GM12801 (cell line): ENCODE results near the gene PXDN.

Source experiments
- TF ChIP-seq, protein P1 (sequence below): IDR thresholded peaks from one replicate; pipeline ENCODE4 v1.5.1; 2011; ENCODE audit warnings: control low read depth; ENCODE audit not compliant: insufficient read length; ENCODE audit errors: extremely low read depth

Gene PXDN

DNA sequence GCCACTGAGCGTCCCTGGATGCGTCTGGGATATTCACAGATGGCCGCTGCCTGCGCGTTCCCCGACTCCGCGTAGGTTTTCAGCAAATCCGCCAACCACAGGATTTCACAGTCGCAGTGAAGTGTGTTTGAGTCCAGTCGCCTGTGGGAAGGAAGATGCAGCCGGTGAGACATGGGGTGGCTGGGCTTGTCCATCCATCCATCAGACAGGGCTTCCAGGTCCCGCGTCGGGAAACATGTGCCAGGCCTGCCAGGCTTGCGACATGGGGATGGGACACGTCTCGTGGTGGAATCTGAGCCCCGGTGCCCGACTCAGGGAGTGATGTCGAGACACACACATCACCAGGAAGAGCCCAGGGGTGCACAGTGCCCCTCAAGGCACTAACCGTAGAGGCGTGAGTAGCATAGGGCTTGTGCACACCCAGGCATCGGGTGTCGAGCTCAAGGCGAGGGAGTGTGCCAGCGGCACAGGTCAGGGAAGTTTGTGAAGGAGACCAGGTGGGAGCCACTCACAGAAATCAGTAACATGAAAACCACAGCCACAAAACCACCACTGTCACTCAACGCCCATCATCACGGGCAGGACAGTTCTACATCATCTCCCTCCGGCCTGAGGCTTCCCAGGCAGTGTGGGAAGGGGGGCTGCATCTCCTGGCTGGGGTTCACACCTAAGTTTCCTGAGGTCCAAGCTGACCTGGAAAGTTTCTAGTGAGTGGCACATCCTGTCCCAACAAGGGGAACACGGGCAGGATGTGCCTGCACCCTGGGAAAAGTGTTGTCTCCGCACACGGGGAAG is 63.9 kb downstream of the PXDN start:
- TF ChIP-seq, protein P1, sequence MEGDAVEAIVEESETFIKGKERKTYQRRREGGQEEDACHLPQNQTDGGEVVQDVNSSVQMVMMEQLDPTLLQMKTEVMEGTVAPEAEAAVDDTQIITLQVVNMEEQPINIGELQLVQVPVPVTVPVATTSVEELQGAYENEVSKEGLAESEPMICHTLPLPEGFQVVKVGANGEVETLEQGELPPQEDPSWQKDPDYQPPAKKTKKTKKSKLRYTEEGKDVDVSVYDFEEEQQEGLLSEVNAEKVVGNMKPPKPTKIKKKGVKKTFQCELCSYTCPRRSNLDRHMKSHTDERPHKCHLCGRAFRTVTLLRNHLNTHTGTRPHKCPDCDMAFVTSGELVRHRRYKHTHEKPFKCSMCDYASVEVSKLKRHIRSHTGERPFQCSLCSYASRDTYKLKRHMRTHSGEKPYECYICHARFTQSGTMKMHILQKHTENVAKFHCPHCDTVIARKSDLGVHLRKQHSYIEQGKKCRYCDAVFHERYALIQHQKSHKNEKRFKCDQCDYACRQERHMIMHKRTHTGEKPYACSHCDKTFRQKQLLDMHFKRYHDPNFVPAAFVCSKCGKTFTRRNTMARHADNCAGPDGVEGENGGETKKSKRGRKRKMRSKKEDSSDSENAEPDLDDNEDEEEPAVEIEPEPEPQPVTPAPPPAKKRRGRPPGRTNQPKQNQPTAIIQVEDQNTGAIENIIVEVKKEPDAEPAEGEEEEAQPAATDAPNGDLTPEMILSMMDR = no peak

DNA sequence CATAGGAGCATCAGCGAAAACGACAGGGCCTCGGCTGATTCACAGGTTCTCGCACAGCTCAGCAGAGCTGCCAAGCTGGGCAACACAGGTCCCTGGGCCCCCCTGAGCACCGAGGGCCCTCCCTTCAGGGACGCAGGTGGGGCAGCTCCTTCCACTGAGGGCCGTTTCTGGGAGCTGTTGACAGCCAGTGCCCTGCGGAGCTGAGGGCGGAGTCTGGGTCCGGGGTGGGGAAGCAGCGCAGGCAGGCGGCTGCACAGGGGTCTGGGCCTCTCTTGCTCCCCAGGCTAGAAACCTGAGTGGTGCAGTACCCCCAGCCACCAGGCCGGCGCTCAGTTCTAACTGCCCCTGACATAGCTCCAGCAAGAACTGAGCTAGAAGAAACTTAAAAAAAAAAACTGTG is 65.7 kb downstream of the PXDN start:
- TF ChIP-seq, protein P1 = no peak

DNA sequence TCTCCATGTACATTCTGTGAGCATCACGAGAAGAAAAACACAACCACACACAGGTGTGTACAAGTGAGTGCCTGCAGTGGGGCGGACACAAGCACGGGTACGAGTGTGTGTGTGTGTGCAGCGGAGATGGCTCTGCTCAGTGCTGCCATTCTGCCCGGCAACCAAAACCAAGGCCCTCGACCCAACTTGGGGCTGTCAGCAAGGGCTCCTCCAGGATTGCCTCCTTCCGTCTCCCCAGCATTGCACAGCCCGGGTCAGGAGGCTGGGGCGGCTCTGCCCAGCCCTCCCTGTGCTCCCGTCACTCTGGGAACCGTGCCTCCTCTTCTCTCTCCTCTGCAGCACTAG is 66.5 kb downstream of the PXDN start:
- TF ChIP-seq, protein P1 = no peak

DNA sequence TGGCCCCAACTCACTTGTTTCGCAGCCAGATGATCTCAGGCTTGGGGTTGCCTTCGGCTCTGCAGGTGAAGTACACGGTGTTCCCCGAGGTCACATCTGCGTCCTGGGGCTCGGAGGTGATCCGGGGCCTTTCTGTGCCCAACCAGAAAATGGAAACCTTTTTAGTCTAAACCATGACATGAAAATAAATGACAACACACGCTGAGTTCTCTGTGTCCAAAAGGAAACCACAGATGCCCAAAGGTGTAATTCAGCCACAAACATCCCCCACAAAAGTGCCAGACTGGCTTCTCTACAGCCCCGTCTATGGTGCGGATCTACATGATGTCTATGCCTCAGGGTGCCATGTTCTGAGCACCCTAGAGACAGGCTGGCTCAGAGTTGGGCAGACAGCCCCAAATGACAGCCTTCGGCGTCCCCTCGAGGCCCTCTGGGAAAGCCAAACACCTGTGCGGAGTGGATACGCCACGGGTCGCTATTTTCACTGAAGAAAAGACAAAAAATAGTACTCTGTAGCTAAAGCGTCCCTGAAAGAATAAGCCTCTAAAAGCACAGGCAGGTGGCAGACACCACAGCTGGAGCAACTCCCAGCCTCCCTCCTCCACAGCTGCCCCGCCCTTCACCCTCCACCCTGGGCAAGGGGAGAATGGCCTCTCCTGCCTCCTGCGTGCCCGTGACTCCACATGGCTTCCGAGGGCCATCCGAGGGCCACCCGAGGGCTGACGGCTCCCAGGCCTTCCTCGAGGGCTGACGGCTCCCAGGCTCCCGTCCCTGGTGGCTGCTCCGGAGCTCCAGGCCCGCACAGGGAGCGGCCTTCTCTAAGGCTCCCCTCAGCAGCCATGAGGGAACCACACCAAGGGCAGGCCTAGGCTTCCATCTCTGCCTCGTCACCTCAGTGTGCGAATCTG is 67.1 kb downstream of the PXDN start:
- TF ChIP-seq, protein P1 = no peak

DNA sequence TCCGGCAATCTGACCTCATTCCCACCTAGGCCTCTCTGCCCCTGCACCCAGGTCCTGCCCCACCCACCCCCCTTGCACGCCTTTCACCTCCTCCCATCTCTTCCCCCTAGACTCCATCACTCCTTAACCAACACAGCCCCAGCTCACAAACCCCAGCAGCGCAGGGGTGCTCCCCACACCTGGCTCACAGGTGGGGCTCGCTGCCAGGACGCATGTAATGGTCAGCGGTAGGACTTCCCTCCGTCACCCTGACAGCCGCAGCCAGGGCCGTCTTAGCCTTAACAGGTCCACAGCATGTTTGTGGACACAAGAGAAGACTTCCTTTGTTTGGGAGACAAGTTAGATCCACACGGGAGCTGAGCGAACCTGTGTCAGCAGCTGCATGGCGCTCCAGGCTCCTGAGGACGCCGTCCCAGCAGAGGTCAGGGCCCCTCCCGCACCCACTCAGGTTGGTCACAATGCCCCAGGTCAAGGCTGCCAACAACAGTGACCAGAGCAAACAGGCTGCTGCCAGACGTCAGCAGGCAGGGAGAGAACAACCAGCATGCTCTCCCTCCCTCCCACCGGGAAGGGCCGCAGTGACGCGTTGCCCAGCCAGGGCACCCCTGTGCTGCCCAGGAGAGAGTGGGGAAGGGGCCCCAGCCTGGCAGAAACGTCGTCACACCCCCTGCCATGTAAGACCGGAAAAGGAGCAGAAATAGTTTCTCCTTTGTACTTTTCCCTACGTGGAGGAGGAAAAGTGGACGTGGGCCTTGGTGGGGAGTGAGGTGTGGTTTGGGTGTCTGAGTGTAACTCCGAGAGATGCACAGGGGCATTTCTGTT is 68.0 kb downstream of the PXDN start:
- TF ChIP-seq, protein P1 = no peak

DNA sequence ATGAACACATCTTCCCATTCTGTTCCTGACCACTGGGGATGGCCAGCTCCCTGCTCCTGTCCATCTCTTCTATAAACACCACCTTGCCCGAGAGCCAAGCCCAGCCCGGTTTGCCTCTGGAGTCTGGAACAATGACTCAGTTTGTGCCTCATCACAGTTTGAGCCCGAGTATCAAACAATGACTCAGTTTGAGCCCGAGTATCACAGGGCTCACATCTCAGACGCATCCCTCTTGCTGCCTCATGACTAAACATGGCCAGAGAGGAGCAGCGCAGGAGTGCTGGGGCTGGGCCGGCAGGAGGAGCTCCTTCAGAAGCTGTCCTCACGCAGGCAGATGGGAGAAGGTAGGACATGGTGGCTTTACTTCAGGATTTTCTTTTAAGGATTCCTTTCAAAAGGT is 68.7 kb downstream of the PXDN start:
- TF ChIP-seq, protein P1 = no peak
